Astrocyte of the hippocampus (primary cell): Measurements from ENCODE around the gene GCLC.

ENCODE experiments used
- DNase-seq: peaks from one replicate; pipeline ENCODE4 v3.0.0; 2011; ENCODE audit warnings: low read depth, low spot score

GCLC gene

GRCh38 chr6:53524455-53524815, 20.5 kb downstream of the GCLC start:
- peak; percentile 47 for DNase-seq

- no peak for DNase-seq
Measured at GRCh38 chr6:53523511-53524454, 21.1 kb downstream of the GCLC start.

GRCh38 chr6:53520320-53520928, 24.5 kb downstream of the GCLC start:
- DNase-seq = no peak

- no peak for DNase-seq
Measured at GRCh38 chr6:53518862-53519261, 26.0 kb downstream of the GCLC start.

- no peak for DNase-seq
Measured at GRCh38 chr6:53517021-53517420, 27.9 kb downstream of the GCLC start.

GRCh38 chr6:53514677-53515076, 30.2 kb downstream of the GCLC start:
- DNase-seq = no peak

- DNase-seq = no peak
Measured at GRCh38 chr6:53513519-53513966, 31.4 kb downstream of the GCLC start.

- no peak for DNase-seq
Measured at GRCh38 chr6:53513056-53513455, 31.8 kb downstream of the GCLC start.

GRCh38 chr6:53512626-53513025, 32.3 kb downstream of the GCLC start:
- DNase-seq = no peak

- DNase-seq = no peak
Measured at GRCh38 chr6:53510746-53511145, 34.2 kb downstream of the GCLC start.

- DNase-seq = no peak
Measured at GRCh38 chr6:53506872-53507271, 38.0 kb downstream of the GCLC start.

- DNase-seq = no peak
Measured at GRCh38 chr6:53504512-53504911, 40.4 kb downstream of the GCLC start.

- DNase-seq = peak; percentile 28
Measured at GRCh38 chr6:53503060-53503459, 41.8 kb downstream of the GCLC start.

- no peak for DNase-seq
Measured at GRCh38 chr6:53501432-53501831, 43.5 kb downstream of the GCLC start.

- DNase-seq = no peak
Measured at GRCh38 chr6:53500095-53500494, 44.8 kb downstream of the GCLC start.

GRCh38 chr6:53499094-53499493, 45.8 kb downstream of the GCLC start:
- DNase-seq = no peak

GRCh38 chr6:53498649-53499048, 46.3 kb downstream of the GCLC start:
- no peak for DNase-seq

- no peak for DNase-seq
Measured at GRCh38 chr6:53497905-53498304, 47.0 kb downstream of the GCLC start.

GRCh38 chr6:53496797-53497375, 48.0 kb downstream of the GCLC start:
- DNase-seq = peak; percentile 85

GRCh38 chr6:53495506-53496499, 49.1 kb downstream of the GCLC start:
- no peak for DNase-seq

GRCh38 chr6:53494076-53494475, 50.8 kb downstream of the GCLC start:
- DNase-seq = peak; percentile 30
